ENCODE measurements around the gene RTP4. TPM values are rescaled to one million over a fixed set of nuclear protein-coding genes. Genes with fewer than 3 reads are reported as not detected.

RTP4 gene
- total and polyA plus RNA-seq, 2 donors = 2.5 to 2.7 TPM

- Histone ChIP-seq H3K27ac (ENCODE audit: low read depth) (no peak overlapping the region), H3K36me3 (ENCODE audit: insufficient read depth) (no peaks in the 10 kb centered on the region), H3K4me1 (ENCODE audit: insufficient read depth) (no peaks in the 10 kb centered on the region), H3K4me3 (ENCODE audit: low read depth, low read length) (no peak overlapping the region)
- no peak for DNase-seq (ENCODE audit: extremely low spot score)
- WGBS = 33% methylated on average over 1 of the region's 1 CpG
These were observed 24.5 kb upstream of the RTP4 start for GRCh38 chr3:187343670-187344069.

- no peak for DNase-seq (ENCODE audit: extremely low spot score)
- Histone ChIP-seq H3K36me3 (ENCODE audit: insufficient read depth) (no peaks in the 10 kb centered on the region), H3K4me1 (ENCODE audit: insufficient read depth) (no peaks in the 10 kb centered on the region), H3K27ac (ENCODE audit: low read depth) (no peak overlapping the region), H3K4me3 (ENCODE audit: low read depth, low read length) (no peak overlapping the region)
- WGBS = 51% methylated on average over 13 of the region's 13 CpGs
These were observed 15.3 kb upstream of the RTP4 start for GRCh38 chr3:187352581-187353575.

GRCh38 chr3:187358068-187358467 lies 10.1 kb upstream of the RTP4 start:
- Histone ChIP-seq H3K4me1 (ENCODE audit: insufficient read depth) (no peaks in the 10 kb centered on the region), H3K27ac (ENCODE audit: low read depth) (no peak overlapping the region), H3K4me3 (ENCODE audit: low read depth, low read length) (no peak overlapping the region), H3K36me3 (ENCODE audit: insufficient read depth) (no peaks in the 10 kb centered on the region)
- WGBS = 75% methylated on average over 1 of the region's 1 CpG
- no peak for DNase-seq (ENCODE audit: extremely low spot score)

- 45% methylated on average over 7 of the region's 7 CpGs for WGBS
- H3K36me3 ChIP-seq (ENCODE audit: insufficient read depth) = no peaks in the 10 kb centered on the region
These were observed 8.2 kb upstream of the RTP4 start for GRCh38 chr3:187359798-187360486.

GRCh38 chr3:187360596-187360995 lies 7.6 kb upstream of the RTP4 start:
- DNase-seq (ENCODE audit: extremely low spot score) = no peak
- H3K4me3 ChIP-seq (ENCODE audit: low read depth, low read length) = no peak overlapping the region
- no peak overlapping the region for H3K27ac ChIP-seq (ENCODE audit: low read depth)
- H3K36me3 ChIP-seq (ENCODE audit: insufficient read depth) = no peaks in the 10 kb centered on the region
- H3K4me1 ChIP-seq (ENCODE audit: insufficient read depth) = no peaks in the 10 kb centered on the region
- 36% methylated on average over 3 of the region's 3 CpGs for WGBS

More at GRCh38 chr3:187359798-187360486, 8.2 kb upstream of the RTP4 start:
- no peak for DNase-seq (ENCODE audit: extremely low spot score)
- no peaks in the 10 kb centered on the region for H3K4me1 ChIP-seq (ENCODE audit: insufficient read depth)
- H3K4me3 ChIP-seq (ENCODE audit: low read depth, low read length) = no peak overlapping the region
- no peak overlapping the region for H3K27ac ChIP-seq (ENCODE audit: low read depth)

GRCh38 chr3:187361835-187362234 lies 6.3 kb upstream of the RTP4 start:
- WGBS = 24% methylated on average over 2 of the region's 2 CpGs
- H3K4me1 ChIP-seq (ENCODE audit: insufficient read depth) = no peaks in the 10 kb centered on the region
- no peak overlapping the region for H3K4me3 ChIP-seq (ENCODE audit: low read depth, low read length)
- DNase-seq (ENCODE audit: extremely low spot score) = no peak
- no peak overlapping the region for H3K27ac ChIP-seq (ENCODE audit: low read depth)
- no peaks in the 10 kb centered on the region for H3K36me3 ChIP-seq (ENCODE audit: insufficient read depth)

- WGBS = 92% methylated on average over 29 of the region's 29 CpGs
- no peak for DNase-seq (ENCODE audit: extremely low spot score)
These were observed 553 bp upstream of the RTP4 start for GRCh38 chr3:187367561-187368103.

GRCh38 chr3:187369089-187369447 lies 883 bp downstream of the RTP4 start:
- 65% methylated on average over 1 of the region's 1 CpG for WGBS
- H3K4me3 ChIP-seq (ENCODE audit: low read depth, low read length) = peak overlapping the region; percentile 54
- no peak overlapping the region for H3K27ac ChIP-seq (ENCODE audit: low read depth)
- H3K4me1 ChIP-seq (ENCODE audit: insufficient read depth) = no peaks in the 10 kb centered on the region
- no peak for DNase-seq (ENCODE audit: extremely low spot score)
- H3K36me3 ChIP-seq (ENCODE audit: insufficient read depth) = no peaks in the 10 kb centered on the region

More at GRCh38 chr3:187367561-187368103, 553 bp upstream of the RTP4 start:
- Histone ChIP-seq H3K4me3 (ENCODE audit: low read depth, low read length) (peak overlapping the region; percentile 54), H3K36me3 (ENCODE audit: insufficient read depth) (no peaks in the 10 kb centered on the region), H3K27ac (ENCODE audit: low read depth) (peak overlapping the region; percentile 44), H3K4me1 (ENCODE audit: insufficient read depth) (no peaks in the 10 kb centered on the region)

- Histone ChIP-seq H3K36me3 (ENCODE audit: insufficient read depth) (no peaks in the 10 kb centered on the region), H3K27ac (ENCODE audit: low read depth) (no peak overlapping the region), H3K4me1 (ENCODE audit: insufficient read depth) (no peaks in the 10 kb centered on the region), H3K4me3 (ENCODE audit: low read depth, low read length) (no peak overlapping the region)
- WGBS = 79% methylated on average over 3 of the region's 3 CpGs
- no peak for DNase-seq (ENCODE audit: extremely low spot score)
These were observed 1.9 kb downstream of the RTP4 start for GRCh38 chr3:187370051-187370450.

- WGBS = 80% methylated on average over 5 of the region's 5 CpGs
- no peaks in the 10 kb centered on the region for H3K36me3 ChIP-seq (ENCODE audit: insufficient read depth)
These were observed 7.4 kb downstream of the RTP4 start for GRCh38 chr3:187375581-187375980.

GRCh38 chr3:187377842-187378241 lies 9.7 kb downstream of the RTP4 start:
- H3K4me1 ChIP-seq (ENCODE audit: insufficient read depth) = no peaks in the 10 kb centered on the region
- no peak overlapping the region for H3K4me3 ChIP-seq (ENCODE audit: low read depth, low read length)
- 78% methylated on average over 1 of the region's 1 CpG for WGBS
- no peak overlapping the region for H3K27ac ChIP-seq (ENCODE audit: low read depth)
- H3K36me3 ChIP-seq (ENCODE audit: insufficient read depth) = no peaks in the 10 kb centered on the region
- no peak for DNase-seq (ENCODE audit: extremely low spot score)

More at GRCh38 chr3:187375581-187375980, 7.4 kb downstream of the RTP4 start:
- H3K4me1 ChIP-seq (ENCODE audit: insufficient read depth) = no peaks in the 10 kb centered on the region
- H3K4me3 ChIP-seq (ENCODE audit: low read depth, low read length) = no peak overlapping the region
- H3K27ac ChIP-seq (ENCODE audit: low read depth) = no peak overlapping the region
- DNase-seq (ENCODE audit: extremely low spot score) = no peak

- Histone ChIP-seq H3K4me3 (ENCODE audit: low read depth, low read length) (no peak overlapping the region), H3K27ac (ENCODE audit: low read depth) (no peak overlapping the region), H3K4me1 (ENCODE audit: insufficient read depth) (no peaks in the 10 kb centered on the region), H3K36me3 (ENCODE audit: insufficient read depth) (no peaks in the 10 kb centered on the region)
- no peak for DNase-seq (ENCODE audit: extremely low spot score)
- WGBS = 47% methylated on average over 8 of the region's 8 CpGs
These were observed 14.5 kb downstream of the RTP4 start for GRCh38 chr3:187382609-187383151.

GRCh38 chr3:187383246-187383645 lies 15.1 kb downstream of the RTP4 start:
- no peaks in the 10 kb centered on the region for H3K36me3 ChIP-seq (ENCODE audit: insufficient read depth)
- H3K4me1 ChIP-seq (ENCODE audit: insufficient read depth) = no peaks in the 10 kb centered on the region
- no peak overlapping the region for H3K4me3 ChIP-seq (ENCODE audit: low read depth, low read length)
- no peak for DNase-seq (ENCODE audit: extremely low spot score)
- H3K27ac ChIP-seq (ENCODE audit: low read depth) = no peak overlapping the region
- WGBS = 55% methylated on average over 4 of the region's 4 CpGs

Measured in urinary bladder (tissue), 4 donors.